ENCODE data around the gene TEDDM1. TPM values are rescaled to one million over a fixed set of nuclear protein-coding genes. Genes with fewer than 3 reads are reported as not detected.

TEDDM1 gene
- total and polyA plus RNA-seq, 10 of the 15 experiments (the other 5 are each of a cell fraction or from before 2014, with no cell fraction given): 0.11 TPM; not detected in 9

DNA sequence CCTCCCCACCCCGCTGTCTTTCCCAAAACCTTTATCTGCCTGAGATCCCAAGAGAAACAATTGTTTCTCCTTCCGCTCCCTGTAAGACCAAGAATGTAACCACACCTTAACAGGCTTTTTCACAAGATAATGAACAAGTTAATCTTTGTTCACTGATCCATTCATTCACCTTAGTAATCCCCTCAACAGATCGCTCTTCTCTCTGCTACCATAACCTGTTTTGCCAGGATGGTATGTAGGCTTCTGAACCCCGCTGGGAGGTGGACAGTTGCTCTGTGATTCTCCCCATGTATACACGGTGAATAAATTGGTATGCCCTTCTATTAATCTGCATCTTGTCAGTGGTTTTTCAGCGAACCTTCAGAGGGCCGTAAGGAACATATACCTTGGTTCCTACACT is 30.8 kb upstream of the TEDDM1 start:
- FAIRE-seq (no peak), ATAC-seq (no peak), DNase-seq (ENCODE audit: low read depth, low spot score) (no peak)
- Histone ChIP-seq H2AFZ (ENCODE audit: control insufficient read depth, low read depth, low read length) (no peak overlapping the region), H3K27ac (ENCODE audit: control insufficient read depth, insufficient read depth) (no peak overlapping the region; the same call in 1 of the 2 replicates), H3K36me3 (ENCODE audit: control insufficient read depth in 2 of 2, insufficient read depth in 2 of 2, low read length in 1 of 2) (no peaks in the 10 kb centered on the region), H3K27me3 (replicated peaks in 1 of 2; ENCODE audit: control insufficient read depth in 2 of 2, insufficient read depth in 2 of 2, low read length in 1 of 2) (no peaks in the 10 kb centered on the region), H3K4me2 (ENCODE audit: control insufficient read depth, insufficient read depth) (no peak overlapping the region), H3K4me3 (no peak overlapping the region), H4K20me1 (ENCODE audit: control insufficient read depth, insufficient read depth) (no peaks in the 10 kb centered on the region), H3K9ac (ENCODE audit: control insufficient read depth, insufficient read depth, low read length) (no peak overlapping the region), H3K9me3 (replicated peaks; ENCODE audit: control insufficient read depth, insufficient read depth, low read length) (no peaks in the 10 kb centered on the region), H3K79me2 (ENCODE audit: control insufficient read depth, insufficient read depth, low read length) (no peaks in the 10 kb centered on the region), H3K4me1 (ENCODE audit: control insufficient read depth, insufficient read depth, low read length) (peaks cover 26% of the 10 kb centered on the region)
- ChIA-PET CTCF (interaction anchor here (2.0 kb wide), 1 partner anchor 14 kb away, joined by 6 read pairs; no protein-coding TSS in a partner anchor), RAD21 (ENCODE audit: unreplicated experiment) (interaction anchor here (1.4 to 1.8 kb wide), 2 partner anchors 35 to 157 kb away, joined by 3 to 5 read pairs; no protein-coding TSS in a partner anchor), SMC1A (ENCODE audit: uncharacterized antibody, unreplicated experiment) (interaction anchor here (1.0 kb wide), 1 partner anchor 18 kb away, joined by 3 read pairs; no protein-coding TSS in a partner anchor), POLR2A (no interaction called here)
- TF ChIP-seq, protein P1, sequence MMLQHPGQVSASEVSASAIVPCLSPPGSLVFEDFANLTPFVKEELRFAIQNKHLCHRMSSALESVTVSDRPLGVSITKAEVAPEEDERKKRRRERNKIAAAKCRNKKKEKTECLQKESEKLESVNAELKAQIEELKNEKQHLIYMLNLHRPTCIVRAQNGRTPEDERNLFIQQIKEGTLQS (IDR thresholded peaks at IDR 0.05; ENCODE audit: borderline replicate concordance, extremely low read depth, low read depth, low read length): no peak
- TF ChIP-seq USF1 (IDR thresholded peaks at IDR 0.05; ENCODE audit: borderline replicate concordance, extremely low read length, insufficient read depth, low read depth, low read length) (no peak), PKNOX1 (IDR thresholded peaks at IDR 0.05) (no peak), RB1 (IDR thresholded peaks at IDR 0.05; ENCODE audit: borderline replicate concordance) (no peak), NRF1 (conservative IDR thresholded peaks at IDR 0.05; ENCODE audit: low read depth, low read length) (no peak), NFYB (IDR thresholded peaks at IDR 0.05; ENCODE audit: insufficient read depth, low read depth, low read length) (no peak), BCL11A (IDR thresholded peaks at IDR 0.05; ENCODE audit: low read depth, low read length) (no peak), RUNX3 (IDR thresholded peaks at IDR 0.05; ENCODE audit: low read length) (no peak), NR2C2 (IDR thresholded peaks at IDR 0.05; ENCODE audit: borderline replicate concordance, control insufficient read depth, insufficient read length, low read depth) (no peak)
- no TSS peak for BruUV-seq (replicated peaks)
- in situ Hi-C loops (cut with MboI): no loop called here
- intact Hi-C loops (cut with micrococcal nuclease; ENCODE audit: unreplicated experiment): no loop called here
- 95% methylated on average over 7 of the region's 7 CpGs for WGBS (ENCODE audit: insufficient coverage, insufficient replicate concordance, low lambda C conversion rate, missing lambda C conversion rate)
